ENCODE measurements around the gene DPEP1.

GRCh38 chr16:89643769-89644300, 30.4 kb downstream of the DPEP1 start:
- no peak for TF ChIP-seq CTCF (IDR thresholded peaks at IDR 0.05; ENCODE audit: low read depth, low read length, poor library complexity, severe bottlenecking)
- TF ChIP-seq EZH2phosphoT487 (IDR thresholded peaks at IDR 0.05; ENCODE audit: borderline replicate concordance, low read length): no peak

Data from DOHH2 (cell line).